K562 (cell line): ENCODE data around the gene BCL2L13. TPM values are rescaled to one million over a fixed set of nuclear protein-coding genes. Genes with fewer than 3 reads are reported as not detected.

Experiments
- AFF4 ChIP-seq: sonication (generic); formaldehyde crosslinking; IDR thresholded peaks from 2 replicates; pipeline ENCODE4 v1.8.0; 2023; ENCODE audit warnings: mild to moderate bottlenecking, missing genetic modification reagents
- ATF7 ChIP-seq: fragments of 450-650 bp; IDR thresholded peaks from 2 replicates; pipeline ENCODE4 v1.7.1; 2014; ENCODE audit warnings: mild to moderate bottlenecking, moderate library complexity
- CREB1 ChIP-seq, 2 experiments: sonication (generic) in 1 of 2; formaldehyde crosslinking in 1 of 2; IDR thresholded peaks; 2 replicates each; pipeline versions ENCODE4 v1.6.1 to v1.8.0; 2012 to 2022; ENCODE audit warnings: inconsistent platforms in 1 of 2, mild to moderate bottlenecking in 1 of 2, missing genetic modification reagents in 1 of 2, moderate library complexity in 1 of 2
- DPF2 ChIP-seq: fragments of 450-650 bp; IDR thresholded peaks from 2 replicates; pipeline ENCODE4 v1.6.1; 2016
- ERF ChIP-seq: fragments of 450-650 bp; formaldehyde crosslinking; IDR thresholded peaks from 2 replicates; pipeline ENCODE4 v1.4.0; 2020; ENCODE audit warnings: mild to moderate bottlenecking, mixed read lengths
- FIP1L1 ChIP-seq: fragments of 200-400 bp; formaldehyde crosslinking; IDR thresholded peaks from 2 replicates; pipeline ENCODE4 v1.6.1; 2018; ENCODE audit warnings: mild to moderate bottlenecking, low read depth, low read length; ENCODE audit not compliant: poor library complexity, severe bottlenecking
- FOXJ3 ChIP-seq: sonication (generic); formaldehyde crosslinking; IDR thresholded peaks from 2 replicates; pipeline ENCODE4 v1.4.0; 2020; ENCODE audit warnings: mild to moderate bottlenecking, missing genetic modification reagents
- FOXK2 ChIP-seq, 2 experiments: fragments of 450-650 bp; IDR thresholded peaks in 1 of 2; conservative IDR thresholded peaks in 1 of 2; 2 replicates each; pipeline ENCODE4 v1.6.1; 2016; ENCODE audit warnings: low read depth in 2 of 2, mild to moderate bottlenecking in 1 of 2
- HNRNPK ChIP-seq: fragments of 200-400 bp; formaldehyde crosslinking; IDR thresholded peaks from one replicate; pipeline ENCODE4 v1.6.1; 2018; ENCODE audit warnings: mild to moderate bottlenecking, low read depth, low read length; ENCODE audit not compliant: poor library complexity, severe bottlenecking
- HNRNPLL ChIP-seq: fragments of 200-400 bp; formaldehyde crosslinking; IDR thresholded peaks from 2 replicates; pipeline ENCODE4 v1.6.1; 2017; ENCODE audit warnings: low read length, low read depth, mild to moderate bottlenecking; ENCODE audit not compliant: poor library complexity, severe bottlenecking
- IRF1 ChIP-seq: sonication (generic); formaldehyde crosslinking; IDR thresholded peaks from 2 replicates; pipeline ENCODE4 v1.8.0; 2022; ENCODE audit warnings: missing genetic modification reagents, mild to moderate bottlenecking, borderline replicate concordance
- MCM7 ChIP-seq, 2 experiments: fragments of 450-650 bp; IDR thresholded peaks; 2 replicates each; pipeline ENCODE4 v1.6.1; 2016 to 2018
- NFRKB ChIP-seq: fragments of 450-650 bp; IDR thresholded peaks from 2 replicates; pipeline ENCODE4 v1.6.1; 2016; ENCODE audit warnings: low read depth
- NR2C2 ChIP-seq, 2 experiments: fragments of 200-800 bp in 1 of 2; sonication (Bioruptor generic) in 1 of 2; sonication (generic) in 1 of 2; formaldehyde crosslinking in 1 of 2; IDR thresholded peaks; 2 replicates each; pipeline versions ENCODE4 v1.6.1 to v1.8.0; 2016 to 2022; ENCODE audit warnings: mild to moderate bottlenecking in 1 of 2, missing compliant biosample characterization in 1 of 2, missing genetic modification characterization in 1 of 2, missing genetic modification reagents in 1 of 2
- PHB2 ChIP-seq: fragments of 450-650 bp; IDR thresholded peaks from 2 replicates; pipeline ENCODE4 v1.6.1; 2017; ENCODE audit warnings: low read depth
- PHF8 ChIP-seq: fragments of 200-600 bp; sonication (generic); IDR thresholded peaks from 2 replicates; pipeline ENCODE4 v1.6.1; 2012; ENCODE audit warnings: mixed run types, mild to moderate bottlenecking, inconsistent platforms, low read length, moderate library complexity, borderline replicate concordance
- POLR2G ChIP-seq: fragments of 200-400 bp; formaldehyde crosslinking; IDR thresholded peaks from 2 replicates; pipeline ENCODE4 v1.6.1; 2017; ENCODE audit warnings: low read depth, mild to moderate bottlenecking, antibody characterized with exemption, low read length, moderate library complexity
- PRPF4 ChIP-seq: fragments of 200-400 bp; formaldehyde crosslinking; IDR thresholded peaks from one replicate; pipeline ENCODE4 v1.6.1; 2017; ENCODE audit warnings: low read length, low read depth, mild to moderate bottlenecking; ENCODE audit not compliant: insufficient read depth, poor library complexity, severe bottlenecking
- PYGO2 ChIP-seq: fragments of 450-650 bp; IDR thresholded peaks from 2 replicates; pipeline ENCODE4 v1.6.1; 2016; ENCODE audit warnings: mild to moderate bottlenecking, missing genetic modification characterization, moderate library complexity, missing compliant biosample characterization
- SMARCC2 ChIP-seq: fragments of 450-650 bp; IDR thresholded peaks from 2 replicates; pipeline ENCODE4 v1.6.1; 2017; ENCODE audit warnings: antibody characterized with exemption, moderate library complexity, mild to moderate bottlenecking, low read depth
- SRSF7 ChIP-seq: fragments of 200-400 bp; formaldehyde crosslinking; optimal IDR thresholded peaks from 2 replicates; pipeline ENCODE3; 2017; ENCODE audit warnings: mild to moderate bottlenecking, low read depth, low read length
- TOE1 ChIP-seq, 2 experiments: fragments of 450-650 bp in 1 of 2; sonication (generic) in 1 of 2; formaldehyde crosslinking in 1 of 2; IDR thresholded peaks; 2 replicates each; pipeline versions ENCODE4 v1.7.1 to v1.8.0; 2016 to 2022; ENCODE audit warnings: borderline replicate concordance in 2 of 2, mild to moderate bottlenecking in 2 of 2, antibody characterized with exemption in 1 of 2, inconsistent platforms in 1 of 2, low read depth in 1 of 2, missing genetic modification reagents in 1 of 2, moderate library complexity in 1 of 2
- ZKSCAN8 ChIP-seq: fragments of 200-800 bp; sonication (Bioruptor generic); IDR thresholded peaks from 2 replicates; pipeline ENCODE4 v1.6.1; 2016; ENCODE audit warnings: missing genetic modification characterization, missing compliant biosample characterization
- polyA plus RNA-seq, 8 experiments: library from polyadenylated mRNA; depleted of rRNA in 4 of 8; stranded (reverse) in 5 of 8; unstranded in 3 of 8; fragments of >200 nt; fragmentation: Nextera tagmentation in 2 of 8; fragmentation: Illumina TruSeq in 1 of 8; extraction: Ambion mirVana in 2 of 8; extraction: Trizol in 1 of 8; gene quantifications; 2 replicates each; pipeline versions ENCODE4 v1.2.1 to v1.2.3, GENCODE V29; 2011 to 2014; ENCODE audit warnings: inconsistent platforms in 1 of 8, missing spikeins in 1 of 8
- total RNA-seq, 7 experiments: library from RNA; depleted of rRNA in 6 of 7; stranded (reverse); fragments of >200 nt in 6 of 7; fragmentation: Illumina TruSeq in 2 of 7; extraction: Trizol in 2 of 7; gene quantifications; 2 replicates each; pipeline versions ENCODE4 v1.2.1 to v1.2.3, GENCODE V29; 2011 to 2021; ENCODE audit warnings: low replicate concordance in 1 of 7

BCL2L13 gene
- total and polyA plus RNA-seq, 9 of the 15 experiments (the other 6 are each of a cell fraction or from before 2014, with no cell fraction given): 41.5 to 63.4 (median 56.5) TPM

DNA sequence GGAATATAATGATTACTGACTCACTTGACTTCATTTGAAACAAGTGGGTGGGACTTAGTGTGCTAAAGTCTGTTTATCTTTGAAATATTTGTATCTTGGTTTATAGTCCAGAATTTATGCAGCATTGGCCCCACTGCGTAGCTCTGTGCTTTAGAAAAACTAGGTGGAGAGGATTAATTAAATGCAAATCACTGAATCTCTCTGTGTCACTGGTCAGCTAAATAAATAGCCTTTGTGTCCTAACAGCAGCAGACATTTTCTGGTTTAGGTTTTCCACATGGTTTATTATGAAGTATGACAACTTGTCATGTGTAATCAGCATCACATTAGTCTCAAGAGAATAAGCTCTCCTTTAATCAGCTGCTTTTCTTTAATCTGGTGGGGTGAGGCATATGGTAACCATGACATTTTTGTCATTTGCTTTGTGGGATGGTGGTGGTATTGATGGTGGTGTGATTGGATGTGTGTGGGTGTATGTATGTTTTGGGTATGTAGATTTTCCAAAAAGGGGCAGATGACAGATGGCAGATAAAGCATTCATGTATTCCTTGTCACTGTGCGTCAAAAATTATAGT lies 33.9 kb downstream of the BCL2L13 start (continued):
- TF ChIP-seq IRF1: no peak
- TF ChIP-seq FOXJ3: no peak
- peak; percentile 77; the same call in 1 of the 2 replicates for TF ChIP-seq NFRKB
- TF ChIP-seq HNRNPLL: no peak
- TF ChIP-seq ERF (CRISPR knock-in tag): no peak
- TF ChIP-seq POLR2G: no peak
- TF ChIP-seq AFF4: no peak
- TF ChIP-seq SRSF7: no peak
- TF ChIP-seq DPF2: no peak
- TF ChIP-seq ATF7: no peak
- TF ChIP-seq PHB2: no peak; the same call in 1 of the 2 replicates
- no peak for TF ChIP-seq CREB1 (IDR thresholded peaks at IDR 0.05)
- no peak for TF ChIP-seq CREB1 (CRISPR knock-in tag; IDR thresholded peaks at IDR 0.05)
- 0 out of 4 replicates have a peak, but pooled peaks of 1 of the 2 experiments have one; percentile 8 for TF ChIP-seq FOXK2 (conservative IDR thresholded peaks at IDR 0.05 in 1 of 2, IDR thresholded peaks at IDR 0.05 in 1 of 2; ENCODE audit: low read depth in 2 of 2)
- no peak for TF ChIP-seq ZKSCAN8
- TF ChIP-seq FIP1L1: no peak
- no peak for TF ChIP-seq SMARCC2
- TF ChIP-seq HNRNPK: no peak
- TF ChIP-seq PRPF4: no peak
- 0 out of 2 replicates have a peak, but pooled peaks have one; percentile 5 for TF ChIP-seq PYGO2 (tag)
- TF ChIP-seq MCM7 (IDR thresholded peaks at IDR 0.05): no peak
- TF ChIP-seq PHF8: no peak
- no peak for TF ChIP-seq NR2C2 (CRISPR knock-in tag; IDR thresholded peaks at IDR 0.05)
- TF ChIP-seq NR2C2 (tag; IDR thresholded peaks at IDR 0.05): no peak
- TF ChIP-seq TOE1 (IDR thresholded peaks at IDR 0.05; ENCODE audit: borderline replicate concordance): 0 out of 2 replicates have a peak, but pooled peaks have one; percentile 28
- TF ChIP-seq TOE1 (CRISPR knock-in tag; IDR thresholded peaks at IDR 0.05; ENCODE audit: borderline replicate concordance, low read depth): no peak
